Pons (tissue), 1 donor: ENCODE measurements around the gene SLAIN1.
A peak's percentile ranks its signal among the peaks of the same experiment; 100 is the strongest.

ENCODE experiments used
- DNase-seq: peaks from one replicate; pipeline ENCODE4 v3.0.0-alpha.2; 2016; ENCODE audit warnings: low spot score

Gene SLAIN1

DNA sequence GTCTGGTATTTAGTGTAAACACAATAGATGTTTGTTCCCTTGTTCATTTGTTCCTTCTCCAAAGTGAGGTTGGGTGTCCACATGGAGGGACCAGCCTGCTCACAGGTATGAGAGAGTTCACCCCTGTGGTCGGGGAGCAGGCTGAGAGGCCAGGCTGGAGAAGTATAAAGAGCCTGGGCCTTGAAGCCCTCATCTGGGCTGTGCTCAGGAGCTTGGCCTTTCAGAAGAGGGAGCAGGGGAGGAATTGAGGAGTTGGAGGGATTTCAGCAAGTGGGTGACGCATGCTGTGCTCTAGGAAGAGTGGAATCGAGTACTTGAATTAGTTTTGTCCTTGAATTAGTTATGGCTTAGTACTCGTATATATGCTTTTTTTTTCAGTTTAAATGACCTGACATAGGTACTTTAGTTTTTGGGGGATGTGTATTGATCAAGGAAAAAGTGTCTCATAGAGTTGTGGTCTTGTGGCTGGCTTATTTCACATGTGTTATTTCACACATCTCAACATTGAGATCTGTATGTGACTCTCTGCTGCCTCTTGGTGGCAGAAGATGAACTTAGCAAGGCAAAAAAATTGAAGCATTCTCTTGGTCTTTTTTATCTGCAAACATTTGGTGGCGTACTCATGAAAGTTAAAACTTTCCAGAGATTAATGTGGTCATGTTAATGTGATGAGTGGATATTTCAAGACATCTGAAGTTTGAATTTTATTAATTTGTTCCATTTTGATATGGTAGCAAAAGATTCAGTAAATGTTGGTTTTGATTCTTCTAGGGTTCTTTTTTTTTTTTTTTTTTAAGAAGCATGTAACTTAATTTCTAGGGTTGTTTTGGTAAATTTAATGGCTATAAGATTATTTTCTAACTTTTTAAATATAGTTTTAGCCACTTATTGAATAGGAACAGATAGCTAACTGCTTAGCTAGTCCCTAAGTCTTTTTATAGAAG, 54.3 kb downstream of the SLAIN1 start:
- DNase-seq, result peak; percentile 95

DNA sequence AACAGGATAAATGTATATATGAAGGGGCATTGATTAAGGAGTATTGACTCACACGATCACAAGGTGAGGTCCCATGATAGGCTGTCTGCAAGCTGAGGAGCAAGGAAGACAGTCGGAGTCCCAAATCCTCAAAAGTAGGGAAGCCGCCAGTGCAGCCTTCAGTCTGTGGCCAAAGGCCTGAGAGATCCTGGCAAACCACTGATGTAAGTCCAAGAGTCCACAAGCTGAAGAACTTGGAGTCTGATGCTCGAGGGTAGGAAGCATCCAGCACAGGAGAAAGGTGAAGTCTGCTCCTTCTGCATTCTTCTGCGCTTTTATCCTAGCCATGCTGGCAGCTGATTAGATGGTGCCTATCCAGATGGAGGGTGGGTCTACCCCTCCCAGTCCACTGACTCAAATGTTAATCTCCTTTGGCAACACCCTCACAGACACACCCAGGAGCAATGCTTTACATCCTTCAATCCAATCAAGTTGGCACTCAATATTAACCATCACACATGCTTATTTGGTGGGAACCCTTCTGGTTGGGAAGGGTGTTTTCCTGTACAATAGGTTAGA, 55.1 kb downstream of the SLAIN1 start:
- DNase-seq, result no peak

DNA sequence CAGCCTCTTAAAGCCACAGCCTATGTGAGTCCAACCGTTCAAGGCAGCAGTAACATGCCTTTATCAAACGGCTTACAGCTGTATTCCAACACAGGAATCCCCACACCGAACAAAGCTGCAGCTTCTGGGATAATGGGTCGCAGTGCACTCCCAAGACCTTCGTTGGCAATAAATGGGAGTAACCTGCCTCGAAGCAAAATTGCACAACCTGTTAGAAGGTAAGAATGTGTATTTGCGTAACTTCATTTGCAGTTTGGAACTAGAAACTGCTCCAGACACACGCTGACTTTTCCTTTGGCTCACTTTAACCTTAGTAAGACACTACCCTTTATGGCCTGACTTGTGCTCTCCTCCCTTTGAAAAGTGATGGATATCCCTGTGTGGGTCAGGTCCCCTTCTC, 63.4 kb downstream of the SLAIN1 start:
- no peak for DNase-seq

DNA sequence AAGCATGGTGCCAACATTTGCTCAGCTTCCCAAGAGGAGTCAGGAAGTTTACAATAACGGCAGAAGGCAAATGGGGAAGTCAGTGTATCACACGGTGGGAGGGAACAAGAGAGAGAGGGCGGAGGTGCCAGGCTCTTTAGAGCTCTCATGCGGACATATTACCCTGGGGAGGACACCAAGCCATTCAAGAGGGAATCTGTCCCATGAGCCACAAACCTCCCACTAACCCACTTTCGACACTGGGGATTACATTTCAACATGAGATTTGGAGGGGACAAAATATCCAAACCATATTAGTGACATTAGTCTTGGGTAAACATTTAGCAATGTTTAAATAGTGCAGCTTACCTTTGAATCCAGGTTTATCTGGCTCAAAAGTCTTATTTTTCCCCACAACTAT, 69.9 kb downstream of the SLAIN1 start:
- peak; percentile 33 for DNase-seq

DNA sequence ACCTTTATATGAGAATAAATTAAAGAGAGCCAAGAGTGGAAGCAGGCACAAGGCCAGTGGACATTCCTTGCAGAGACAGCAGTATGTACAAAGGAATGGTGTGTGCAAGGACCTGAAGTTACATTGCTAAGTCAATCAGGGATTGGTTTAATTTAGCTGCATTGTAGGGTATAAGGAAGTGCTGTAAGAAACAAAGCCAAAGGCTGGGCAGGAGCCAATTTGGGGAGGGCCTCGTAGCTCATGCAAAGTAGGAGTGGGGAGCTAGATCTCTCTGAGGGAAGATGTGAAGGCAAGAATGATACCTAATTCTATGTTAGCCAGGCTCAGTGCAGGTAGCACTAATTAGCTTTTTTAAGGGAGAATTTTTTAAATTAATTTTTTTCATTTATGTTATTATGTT, 76.7 kb downstream of the SLAIN1 start:
- DNase-seq, result no peak

DNA sequence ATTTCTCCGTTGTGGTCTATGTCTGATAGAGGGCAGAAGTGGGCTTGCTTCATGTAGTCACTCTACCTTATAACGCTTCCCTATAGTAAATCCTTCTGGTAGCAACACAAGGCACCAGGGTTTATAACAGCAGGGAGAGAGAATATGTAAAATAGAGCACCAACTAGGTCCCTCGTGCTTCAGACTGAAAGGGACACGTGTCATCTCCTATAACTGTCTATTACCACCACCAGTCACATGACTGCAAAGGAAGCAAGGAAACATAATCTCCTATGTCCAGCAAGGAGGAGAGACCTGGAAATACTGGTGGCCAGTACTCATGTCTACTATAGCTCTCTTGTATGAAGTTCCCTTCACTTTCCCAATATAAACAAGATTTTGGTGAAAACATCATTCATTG, 79.2 kb downstream of the SLAIN1 start:
- DNase-seq, result no peak

DNA sequence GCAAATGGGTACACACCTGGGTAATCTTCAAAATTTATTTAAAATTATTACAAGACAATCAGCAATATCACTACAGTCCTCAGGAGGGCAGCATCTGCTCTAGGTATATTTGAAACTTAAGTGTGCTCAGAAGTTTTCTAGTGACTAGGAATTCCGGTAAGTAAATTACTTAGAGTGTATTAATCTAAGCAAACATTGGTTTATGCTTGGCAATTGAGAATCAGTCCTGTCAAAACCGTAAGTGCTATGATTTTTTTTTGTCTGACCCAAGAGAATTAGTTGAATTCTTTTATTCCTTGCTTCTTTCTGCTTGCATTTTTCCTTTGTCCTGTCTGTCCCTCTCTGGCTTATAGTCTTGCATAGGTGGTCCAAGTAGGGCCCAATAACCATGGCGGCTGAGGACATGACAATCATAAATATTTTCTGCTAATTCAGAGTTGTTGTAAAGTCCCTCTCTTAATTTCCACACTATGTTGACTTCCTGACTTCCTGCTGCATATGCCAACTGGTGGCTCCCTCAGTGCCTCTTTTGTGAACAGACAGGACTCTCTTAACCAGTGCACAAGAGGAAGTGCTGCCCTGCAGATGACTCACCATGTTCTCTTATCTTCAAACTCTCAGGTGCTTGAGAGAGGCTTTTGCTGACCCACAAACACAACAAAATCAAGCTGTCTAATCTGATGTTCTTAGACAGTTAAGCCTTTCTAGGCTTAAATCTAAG, 82.2 kb downstream of the SLAIN1 start:
- peak; percentile 84 for DNase-seq

DNA sequence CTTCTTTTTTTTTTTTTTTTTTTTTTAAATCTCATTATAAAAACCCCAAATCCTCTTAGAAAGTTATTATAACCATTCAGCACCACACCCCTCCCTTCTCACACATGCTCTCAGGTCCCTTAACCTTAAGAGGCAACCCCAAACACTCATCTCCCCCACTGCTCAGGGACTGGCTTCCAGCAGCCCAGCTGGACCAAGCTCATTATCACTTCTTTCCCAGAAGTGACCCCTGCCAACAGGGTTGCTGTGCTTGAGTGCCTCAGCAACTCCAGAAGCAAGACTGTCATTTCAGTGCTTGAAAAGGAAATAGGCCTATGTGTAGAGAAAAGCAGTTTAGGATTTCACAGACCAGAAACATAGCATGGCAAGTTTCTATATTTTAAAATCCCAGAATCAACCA, 84.3 kb downstream of the SLAIN1 start:
- no peak for DNase-seq

DNA sequence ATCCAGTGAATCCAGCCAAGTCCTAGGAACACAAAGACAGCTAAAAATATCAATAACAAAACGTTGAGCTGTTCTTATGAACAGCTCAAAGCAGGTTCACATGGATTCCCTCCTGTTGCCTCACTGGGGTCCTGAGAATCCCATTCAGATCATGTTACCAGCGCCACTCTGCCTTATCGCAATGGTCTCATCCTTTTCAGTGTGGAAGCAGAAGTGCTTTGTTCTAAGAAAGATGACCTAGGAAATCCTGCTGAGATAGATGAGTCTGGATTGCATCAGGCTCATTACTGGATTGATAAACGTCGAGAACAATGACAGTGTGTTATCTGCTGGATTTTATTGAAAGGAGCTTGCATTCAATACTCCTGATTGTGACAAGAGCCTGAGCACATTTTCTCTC, 87.0 kb downstream of the SLAIN1 start:
- DNase-seq, result no peak

DNA sequence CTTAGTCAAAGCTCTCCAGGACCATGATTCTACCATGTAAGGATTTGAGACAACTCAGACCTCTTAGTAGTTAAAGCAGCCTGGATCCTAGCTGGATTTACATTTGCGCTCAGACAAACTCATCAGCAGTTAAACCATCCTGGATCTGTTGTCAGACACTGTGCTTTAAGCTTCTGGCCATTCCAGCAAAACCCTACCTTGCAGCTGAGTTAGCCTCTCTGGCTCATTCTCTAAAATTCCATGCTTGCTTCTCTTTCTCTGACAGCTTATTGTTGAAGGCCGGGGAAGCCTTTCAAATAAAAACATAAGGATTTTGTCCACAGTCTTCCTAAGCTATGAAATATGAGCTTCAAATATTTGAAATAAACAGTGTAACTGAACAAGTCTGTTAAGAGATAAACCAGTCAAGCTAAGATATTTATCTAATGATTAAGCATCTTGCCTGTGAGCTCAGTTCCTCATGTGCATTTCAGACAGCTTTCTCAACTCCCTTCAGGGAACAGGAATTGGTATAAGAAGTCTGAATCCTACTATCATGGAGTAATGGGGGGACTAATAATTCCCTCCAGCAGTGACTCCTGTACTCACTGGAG, 89.3 kb downstream of the SLAIN1 start:
- DNase-seq, result no peak

DNA sequence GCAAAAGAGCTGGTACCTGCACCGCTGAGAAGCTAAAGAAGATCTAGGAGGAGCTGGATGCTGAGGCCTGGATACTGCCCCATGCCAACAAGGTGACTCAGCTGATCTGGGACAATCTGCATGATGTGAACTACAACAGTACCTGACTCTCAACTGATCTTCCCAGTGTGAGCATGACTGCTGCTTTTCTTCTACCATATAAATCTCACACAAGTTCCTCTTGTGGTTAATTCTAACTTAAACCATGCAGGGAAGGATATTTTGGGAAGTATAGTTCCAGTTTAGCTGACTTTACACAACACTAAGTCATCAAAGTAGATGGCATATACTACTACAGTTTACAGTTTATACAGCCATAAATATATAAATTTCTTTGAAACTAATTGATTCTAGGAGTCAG, 91.9 kb downstream of the SLAIN1 start:
- DNase-seq, result peak; percentile 62

DNA sequence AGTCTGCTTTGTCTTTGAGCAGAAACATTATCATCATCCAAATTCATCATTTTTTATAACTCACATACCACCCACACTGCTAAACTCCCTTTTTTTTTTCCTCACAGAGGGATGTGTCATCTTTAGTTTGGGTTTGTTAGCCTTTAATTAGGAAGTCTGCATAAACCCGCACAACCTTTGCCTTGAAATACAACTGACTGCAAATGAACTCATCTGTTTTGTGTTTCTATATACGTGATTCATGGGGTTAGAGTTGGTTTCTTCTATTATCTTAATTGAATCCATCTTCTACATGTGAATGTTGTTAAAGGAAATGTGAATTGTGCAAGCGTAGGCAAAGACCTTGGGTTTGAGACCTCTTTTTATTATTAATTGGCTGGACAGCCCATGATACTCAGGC, 102.7 kb downstream of the SLAIN1 start:
- no peak for DNase-seq

DNA sequence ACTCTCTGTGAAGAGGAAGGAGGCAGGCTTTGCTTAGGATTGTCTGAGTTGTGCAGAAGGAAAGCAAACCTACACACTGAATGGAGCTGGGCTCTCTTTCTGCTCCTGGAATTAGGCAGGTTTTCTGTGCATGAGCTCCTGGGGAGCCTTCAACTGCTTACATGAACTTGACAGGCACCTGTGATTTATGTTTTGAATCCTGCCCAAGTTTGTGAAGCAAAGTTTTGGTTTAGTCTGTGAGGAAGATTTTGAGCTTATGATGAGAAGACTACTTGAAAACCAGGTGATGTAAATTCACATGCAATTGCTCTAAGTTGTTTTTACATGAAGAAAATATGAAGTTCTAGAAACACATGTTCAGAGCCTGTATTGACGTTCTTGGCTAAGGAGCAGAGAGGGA, 109.0 kb downstream of the SLAIN1 start:
- DNase-seq, result no peak

DNA sequence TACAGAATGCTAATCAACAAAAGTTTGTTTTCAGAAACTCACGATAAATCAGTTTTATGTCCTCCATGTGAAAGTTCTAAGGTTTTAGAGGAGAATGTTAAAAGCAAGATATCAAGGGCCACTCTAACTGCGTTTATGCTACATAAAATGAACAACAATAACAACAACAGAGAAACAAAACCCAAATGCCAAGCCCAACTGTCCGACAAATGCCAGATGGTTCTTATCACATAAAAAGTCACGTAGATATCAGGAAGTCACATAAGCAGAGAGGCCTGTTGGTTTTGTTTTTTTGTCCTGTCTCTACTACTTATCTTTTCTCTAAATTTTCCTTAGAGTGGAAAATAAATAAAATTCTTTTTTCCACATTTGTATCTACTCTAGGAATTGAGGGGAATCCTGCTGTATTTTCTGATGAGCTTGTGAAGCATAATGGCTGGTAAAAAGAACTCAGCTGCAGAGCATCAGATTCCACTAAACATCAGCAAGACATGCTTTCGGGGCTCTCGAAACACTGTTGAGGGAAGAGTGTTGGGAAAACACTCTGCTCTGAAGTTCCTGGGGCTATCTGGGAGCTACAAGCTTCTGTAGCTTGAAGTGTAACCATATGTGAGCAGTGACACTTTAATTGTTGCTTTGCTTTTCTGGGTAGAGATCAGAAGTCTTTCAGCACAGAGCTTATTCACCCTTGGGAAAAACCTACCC, 110.1 kb downstream of the SLAIN1 start:
- no peak for DNase-seq

DNA sequence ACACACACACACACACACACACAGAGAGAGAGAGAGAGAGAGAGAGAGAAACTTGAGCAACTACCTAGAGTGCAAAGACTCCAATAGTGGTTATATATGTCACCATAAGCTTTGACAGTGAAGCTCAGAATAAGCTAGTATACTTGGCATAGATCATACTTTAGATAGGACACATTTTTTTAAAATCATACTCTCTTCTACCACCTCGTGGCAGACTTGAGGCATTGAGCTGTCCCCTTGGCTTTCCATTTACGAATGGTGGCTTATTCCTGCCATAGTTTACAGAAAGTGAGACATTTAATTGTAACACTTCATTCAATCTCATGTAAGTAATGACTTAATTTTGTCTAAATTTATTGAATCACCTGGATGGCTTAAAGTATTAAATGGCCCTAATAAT, 112.9 kb downstream of the SLAIN1 start:
- DNase-seq, result peak; percentile 45

DNA sequence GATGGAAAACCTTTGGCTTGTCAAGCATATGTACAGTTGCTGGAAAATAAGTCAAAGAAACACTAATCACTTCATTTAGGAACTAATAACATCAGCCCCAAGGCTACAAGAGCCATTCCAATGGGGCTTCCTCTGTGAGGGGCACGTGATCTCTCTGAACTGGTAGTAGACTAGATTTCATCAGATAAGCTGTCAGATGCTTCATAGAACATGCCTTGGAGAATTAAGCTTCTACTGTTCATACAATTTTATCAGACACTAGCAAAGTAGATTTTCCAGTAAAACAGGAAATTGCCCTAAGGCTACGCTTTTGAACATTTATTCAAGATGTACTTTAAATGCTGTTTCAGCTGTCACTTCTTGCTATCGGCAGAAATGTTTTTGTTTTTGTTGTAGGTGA, 113.4 kb downstream of the SLAIN1 start:
- no peak for DNase-seq

DNA sequence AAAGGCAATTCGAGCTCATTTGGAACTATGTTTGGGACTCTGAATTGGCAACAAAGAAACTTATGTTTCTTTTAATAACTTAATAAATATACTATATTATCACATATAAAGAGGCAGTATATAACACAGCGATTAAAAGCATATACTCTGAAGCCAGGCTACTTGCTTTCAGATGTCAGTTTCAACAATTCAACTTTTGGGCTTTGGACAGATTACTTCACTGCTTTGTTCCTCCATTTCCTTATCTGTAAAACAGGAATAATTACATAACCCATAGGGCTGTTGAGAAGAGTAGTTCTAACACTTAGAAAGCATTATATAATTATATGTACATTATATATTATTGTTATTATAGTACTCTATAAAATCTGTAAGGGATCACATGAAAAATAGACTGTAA, 113.9 kb downstream of the SLAIN1 start:
- DNase-seq, result no peak

DNA sequence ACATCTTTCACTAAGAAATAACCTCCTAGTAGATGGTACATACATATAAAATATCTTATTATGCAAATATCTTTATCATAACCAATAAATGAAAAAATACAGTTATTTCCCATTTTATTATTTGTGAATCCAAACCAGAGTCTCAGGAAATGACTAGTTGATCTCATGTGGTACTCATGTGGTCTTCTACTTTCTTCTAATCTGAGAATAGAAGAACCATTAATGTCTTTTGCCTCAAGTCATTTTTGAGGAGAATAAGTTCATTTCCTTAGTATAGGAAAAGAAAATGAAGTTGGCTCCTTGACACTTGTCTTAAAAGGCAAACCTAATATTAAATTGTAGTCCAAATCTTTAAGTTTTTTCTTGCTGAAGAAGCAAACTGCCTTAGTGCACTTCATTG, 114.5 kb downstream of the SLAIN1 start:
- DNase-seq, result no peak
